Ascending aorta (tissue), 2 donors: ENCODE data around the gene PSME2. TPM values are rescaled to one million over a fixed set of nuclear protein-coding genes. Genes with fewer than 3 reads are reported as not detected.

Experiments
- DNase-seq, 2 donors: peaks; one replicate each; pipeline ENCODE4 v3.0.0-alpha.2; 2019; ENCODE audit warnings: low spot score in 2 of 2
- H3K27ac ChIP-seq, 2 donors: fragments of 200-600 bp; sonication (generic); one replicate each; pipeline ENCODE4 v1.5.1; 2016 to 2017; ENCODE audit warnings: mild to moderate bottlenecking in 1 of 2
- H3K27me3 ChIP-seq: fragments of 200-600 bp; sonication (generic); one replicate; pipeline ENCODE4 v1.5.1; 2017
- H3K36me3 ChIP-seq, 2 donors: fragments of 200-600 bp; sonication (generic); one replicate each; pipeline ENCODE4 v1.5.1; 2016
- H3K4me1 ChIP-seq, 2 donors: fragments of 200-600 bp; sonication (generic); one replicate each; pipeline ENCODE4 v1.5.1; 2016 to 2017; ENCODE audit warnings: mild to moderate bottlenecking in 1 of 2
- H3K4me3 ChIP-seq, 2 donors: fragments of 200-600 bp; sonication (generic); one replicate each; pipeline ENCODE4 v1.5.1; 2016 to 2017; ENCODE audit warnings: mild to moderate bottlenecking in 1 of 2
- H3K9me3 ChIP-seq, 2 donors: fragments of 200-600 bp; sonication (generic); one replicate each; pipeline ENCODE4 v1.5.1; 2016
- intact Hi-C: fragments of 100-400 bp; cut with DNase I; formaldehyde crosslinking; loops from one replicate; pipeline ENCODE4 v1.15.1; 2023
- total RNA-seq: library from RNA; depleted of rRNA; stranded (reverse); fragments of >200 nt; gene quantifications from one replicate; pipeline ENCODE4 v1.1.0, GENCODE V29; 2016
- TF ChIP-seq, protein P1 (sequence below), 3 experiments: fragments of 200-600 bp in 2 of 3; fragments of 450-650 bp in 1 of 3; sonication (generic) in 2 of 3; IDR thresholded peaks; one replicate each; pipeline ENCODE4 v1.5.1; 2016 to 2019; ENCODE audit warnings: antibody characterized with exemption in 3 of 3, mild to moderate bottlenecking in 1 of 3, moderate library complexity in 1 of 3

PSME2 gene
- total RNA-seq, 1 donor from 2014 or later = 100 TPM

DNA sequence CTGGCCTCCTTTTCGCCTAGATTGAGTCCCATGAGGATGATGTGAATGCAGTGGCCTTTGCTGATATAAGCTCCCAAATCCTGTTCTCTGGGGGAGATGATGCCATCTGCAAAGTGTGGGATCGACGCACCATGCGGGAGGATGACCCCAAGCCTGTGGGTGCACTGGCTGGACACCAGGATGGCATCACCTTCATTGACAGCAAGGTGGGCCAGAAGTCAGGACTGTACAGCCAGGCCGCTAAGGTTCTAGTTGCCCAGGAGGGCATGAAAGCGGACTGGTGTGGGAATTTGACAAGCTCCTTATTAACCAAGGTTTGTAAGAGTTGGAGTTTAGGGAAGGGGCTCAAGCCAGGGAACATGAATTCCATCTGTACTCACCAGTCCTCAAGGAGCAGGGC, 26.7 kb downstream of the PSME2 start:
- intact Hi-C loops = loop anchor here (10.0 kb wide), 2 partner anchors 245 to 645 kb away; partner anchors contain the start of gene NFATC4
- Histone ChIP-seq H3K4me3 (no peak overlapping the region), H3K27ac (no peak overlapping the region), H3K9me3 (no peaks in the 10 kb centered on the region), H3K36me3 (peaks cover 70 to 75% of the 10 kb centered on the region in 2 donors), H3K27me3 (no peaks in the 10 kb centered on the region), H3K4me1 (peaks cover 9 to 14% of the 10 kb centered on the region in 2 donors)
- TF ChIP-seq, protein P1, sequence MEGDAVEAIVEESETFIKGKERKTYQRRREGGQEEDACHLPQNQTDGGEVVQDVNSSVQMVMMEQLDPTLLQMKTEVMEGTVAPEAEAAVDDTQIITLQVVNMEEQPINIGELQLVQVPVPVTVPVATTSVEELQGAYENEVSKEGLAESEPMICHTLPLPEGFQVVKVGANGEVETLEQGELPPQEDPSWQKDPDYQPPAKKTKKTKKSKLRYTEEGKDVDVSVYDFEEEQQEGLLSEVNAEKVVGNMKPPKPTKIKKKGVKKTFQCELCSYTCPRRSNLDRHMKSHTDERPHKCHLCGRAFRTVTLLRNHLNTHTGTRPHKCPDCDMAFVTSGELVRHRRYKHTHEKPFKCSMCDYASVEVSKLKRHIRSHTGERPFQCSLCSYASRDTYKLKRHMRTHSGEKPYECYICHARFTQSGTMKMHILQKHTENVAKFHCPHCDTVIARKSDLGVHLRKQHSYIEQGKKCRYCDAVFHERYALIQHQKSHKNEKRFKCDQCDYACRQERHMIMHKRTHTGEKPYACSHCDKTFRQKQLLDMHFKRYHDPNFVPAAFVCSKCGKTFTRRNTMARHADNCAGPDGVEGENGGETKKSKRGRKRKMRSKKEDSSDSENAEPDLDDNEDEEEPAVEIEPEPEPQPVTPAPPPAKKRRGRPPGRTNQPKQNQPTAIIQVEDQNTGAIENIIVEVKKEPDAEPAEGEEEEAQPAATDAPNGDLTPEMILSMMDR (IDR thresholded peaks at IDR 0.05) = no peak
- no peak for DNase-seq

DNA sequence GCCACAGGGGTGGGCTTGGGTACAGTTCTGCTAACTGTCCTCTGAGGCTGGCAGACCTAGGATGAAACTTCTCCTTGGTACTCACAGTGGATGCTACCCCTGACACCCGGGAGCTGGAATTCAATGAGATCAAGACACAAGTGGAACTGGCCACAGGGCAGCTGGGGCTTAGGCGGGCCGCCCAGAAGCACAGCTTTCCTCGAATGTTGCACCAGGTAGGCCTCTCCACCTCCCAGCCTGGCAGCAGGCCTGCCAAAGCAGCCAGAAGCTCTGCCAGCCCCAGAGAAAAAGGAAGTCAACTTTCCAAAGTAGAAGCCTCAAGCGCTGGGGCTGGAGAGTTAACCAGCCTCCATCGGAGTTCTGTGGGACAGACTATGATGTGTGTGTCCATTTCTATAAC, 29.2 kb downstream of the PSME2 start:
- Histone ChIP-seq H3K4me3 (no peak overlapping the region), H3K9me3 (no peaks in the 10 kb centered on the region), H3K4me1 (peaks cover 9 to 16% of the 10 kb centered on the region in 2 donors), H3K36me3 (peaks cover 51 to 52% of the 10 kb centered on the region in 2 donors), H3K27ac (no peak overlapping the region), H3K27me3 (no peaks in the 10 kb centered on the region)
- TF ChIP-seq, protein P1 (IDR thresholded peaks at IDR 0.05) = no peak
- DNase-seq = no peak
- intact Hi-C loops = loop anchor here (10.0 kb wide), 2 partner anchors 248 to 642 kb away; partner anchors contain the start of gene NFATC4

DNA sequence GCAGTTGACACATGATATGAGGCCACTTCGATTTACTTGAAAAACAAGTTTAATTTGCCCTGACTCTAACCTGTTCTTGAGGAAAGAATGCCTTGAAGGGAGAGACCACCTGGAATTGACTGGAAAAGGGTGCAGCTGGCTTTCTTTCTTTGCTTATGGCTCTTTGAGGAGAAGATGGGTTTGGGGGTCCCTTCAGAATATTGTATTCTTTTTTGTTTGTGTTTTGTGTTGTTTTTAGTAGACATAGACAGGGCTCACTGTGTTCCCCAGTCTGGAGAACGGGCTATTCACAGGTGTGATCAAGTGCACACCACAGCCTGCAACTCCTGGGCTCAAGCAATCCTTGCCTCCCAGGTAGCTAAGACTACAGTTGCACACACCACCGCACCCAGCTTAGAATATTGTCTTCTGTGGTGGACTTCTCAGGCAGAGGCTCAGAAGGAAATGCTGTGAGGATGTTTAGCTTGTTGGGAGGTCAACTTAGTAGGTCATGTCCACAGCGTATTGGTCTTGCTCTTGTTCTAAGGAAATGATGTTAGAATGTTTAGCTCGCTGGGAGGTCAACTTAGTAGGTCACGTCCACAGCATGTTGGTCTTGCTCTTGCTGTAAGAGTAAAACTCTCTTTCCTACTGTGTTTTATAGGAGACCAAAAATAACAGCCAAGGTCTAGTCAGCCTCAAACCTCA, 30.1 kb downstream of the PSME2 start:
- TF ChIP-seq, protein P1 (IDR thresholded peaks at IDR 0.05) = no peak
- intact Hi-C loops = loop anchor here (10.0 kb wide), 2 partner anchors 249 to 641 kb away; partner anchors contain the start of gene NFATC4
- Histone ChIP-seq H3K36me3 (peaks cover 42 to 43% of the 10 kb centered on the region in 2 donors), H3K27ac (no peak overlapping the region), H3K9me3 (no peaks in the 10 kb centered on the region), H3K4me1 (peaks cover 9 to 16% of the 10 kb centered on the region in 2 donors), H3K27me3 (no peaks in the 10 kb centered on the region), H3K4me3 (peak overlapping the region; percentile 78 to 79)
- DNase-seq = no peak

DNA sequence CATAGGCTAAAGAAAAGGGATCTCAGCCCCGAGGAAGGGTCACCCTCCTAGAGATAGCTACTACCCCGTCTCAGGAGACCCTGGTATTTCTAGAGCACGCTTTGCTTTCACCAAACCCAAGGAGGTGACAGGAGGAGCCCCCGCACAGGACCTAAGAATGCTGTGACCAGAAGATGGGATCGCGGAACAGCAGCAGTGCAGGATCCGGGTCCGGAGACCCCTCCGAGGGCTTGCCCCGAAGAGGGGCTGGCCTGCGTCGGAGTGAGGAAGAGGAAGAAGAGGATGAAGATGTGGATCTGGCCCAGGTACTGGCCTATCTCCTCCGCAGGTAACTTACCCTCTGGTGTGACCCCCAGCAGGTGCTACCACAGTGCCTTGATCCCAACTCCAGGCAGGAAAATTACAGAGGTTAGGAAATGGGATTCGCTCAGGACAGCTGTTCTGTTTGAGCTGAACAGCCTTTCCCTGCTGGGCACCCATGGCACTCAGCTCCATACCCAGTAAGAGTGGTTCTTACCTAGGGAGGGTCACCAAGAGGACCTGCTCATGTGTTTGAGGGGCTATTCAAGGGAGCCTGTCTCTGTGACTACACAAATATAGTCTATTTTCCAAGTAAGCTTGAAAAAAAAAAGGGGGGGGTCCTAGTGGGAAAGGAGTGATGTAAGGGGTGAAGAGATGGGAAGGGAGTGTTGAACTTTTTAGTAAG, 30.8 kb downstream of the PSME2 start:
- TF ChIP-seq, protein P1 (IDR thresholded peaks at IDR 0.05) = no peak
- intact Hi-C loops = loop anchor here (1.0 to 10.0 kb wide), 8 partner anchors 21 to 641 kb away; partner anchors contain the start of genes EMC9, IPO4, NFATC4 and PSME1
- Histone ChIP-seq H3K27me3 (no peaks in the 10 kb centered on the region), H3K27ac (peak overlapping the region; percentile 98 to 100), H3K4me1 (peaks cover 9 to 16% of the 10 kb centered on the region in 2 donors), H3K9me3 (no peaks in the 10 kb centered on the region), H3K36me3 (peaks cover 35 to 36% of the 10 kb centered on the region in 2 donors), H3K4me3 (peak overlapping the region; percentile 78 to 79)
- DNase-seq = no peak

DNA sequence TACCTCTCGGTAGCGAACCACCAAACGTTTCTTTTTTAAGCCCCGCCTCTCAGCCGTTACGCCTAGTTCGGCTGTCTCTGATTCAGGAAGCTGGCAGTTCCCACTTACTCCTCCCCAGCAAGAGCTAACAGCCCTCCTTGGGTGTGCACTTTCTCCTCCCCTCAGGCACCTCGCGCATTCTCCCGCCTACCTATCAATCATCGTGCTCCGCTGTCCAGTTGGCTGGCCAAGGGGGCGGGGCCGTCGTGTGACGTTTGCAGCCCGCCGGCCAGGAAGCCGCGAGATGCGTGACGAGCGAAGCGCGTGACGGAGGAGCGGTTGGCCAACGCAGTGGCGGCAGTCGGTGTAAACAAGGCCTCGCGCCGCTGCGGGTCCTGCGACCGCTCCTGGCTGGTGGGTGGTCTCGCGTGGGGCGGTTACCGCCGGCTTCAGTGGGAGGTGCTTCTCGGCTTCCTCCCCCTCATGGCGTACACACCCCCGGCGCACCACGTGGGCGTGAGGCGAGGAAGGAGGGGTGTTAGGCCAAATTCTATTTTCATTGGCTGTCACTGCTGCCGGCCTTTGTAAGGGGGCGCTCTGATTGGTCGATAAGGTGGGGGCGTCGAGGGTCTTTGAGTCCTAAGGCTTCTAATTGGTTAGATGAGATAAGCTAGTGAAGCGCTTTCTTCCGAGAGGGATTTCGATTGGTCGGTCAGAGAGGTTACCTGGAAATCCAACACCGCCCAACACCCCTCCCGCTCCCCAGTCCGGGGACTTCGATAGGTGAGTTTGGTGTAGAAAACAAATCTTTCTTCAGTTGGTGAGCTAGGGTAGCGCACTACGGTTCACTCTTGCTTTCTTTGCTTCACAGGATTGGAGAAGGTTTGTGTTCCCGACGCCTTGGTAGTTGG, 31.6 kb downstream of the PSME2 start, which contains the start of the genes DCAF11 and NRL:
Gene DCAF11 (plus strand): TSS at position 246 of the 890 bp plus-strand sequence. CDS start 818 bp downstream, outside the sequence.
Gene NRL (minus strand): TSS at position 418 of the 890 bp plus-strand sequence. CDS start 32,101 bp downstream, outside the sequence.
- peak; percentile 97 to 99 for DNase-seq
- H3K27ac ChIP-seq = peak within 1 kb of the TSS; percentile 98 to 100
- intact Hi-C loops = loop anchor here (1.0 to 10.0 kb wide), 11 partner anchors 20 to 793 kb away; partner anchors contain the start of genes EMC9, IPO4, IRF9 and NFATC4
- peak within 1 kb of the TSS; percentile 78 to 79 for H3K4me3 ChIP-seq
- H3K4me1 ChIP-seq = peaks cover 9 to 16% of the 10 kb centered on the region in 2 donors
- TF ChIP-seq, protein P1 (IDR thresholded peaks at IDR 0.05) = no peak
- no peaks in the 10 kb centered on the region for H3K27me3 ChIP-seq
- H3K9me3 ChIP-seq = no peaks in the 10 kb centered on the region
- H3K36me3 ChIP-seq = peaks cover 27 to 29% of the 10 kb centered on the region in 2 donors
